ENCODE results near the gene PTPRD.

GRCh38 chr9:8362250-8362649 lies 2250.6 kb downstream of the PTPRD start:
- TF ChIP-seq CTCF (IDR thresholded peaks at IDR 0.05) (no peak), EP300 (IDR thresholded peaks at IDR 0.05) (no peak), POLR2A (IDR thresholded peaks at IDR 0.05) (no peak)

All from ovary (tissue), 3 donors.